Caco-2 (cell line): Measurements from ENCODE around the gene VENTX. TPM values are rescaled to one million over a fixed set of nuclear protein-coding genes. Genes with fewer than 3 reads are reported as not detected.
"Not testable (repeated sequence)": the region's sequence is repeated elsewhere in the genome, so short reads cannot be mapped to it uniquely, and the experiment has no call there.

Source experiments
- BruUV-seq: library from RNA; stranded (reverse); fragments of 400-500 nt; replicated peaks from 2 replicates; lab custom pipeline; 2021; lab: Mats Ljungman, UMichigan
- CTCF ChIA-PET: fragments of 300-600 bp; sonication (Branson Sonifier 250); formaldehyde crosslinking; loops from one replicate; lab custom pipeline; 2022; ENCODE audit warnings: antibody characterized with exemption; lab: Charles Lee
- POLR2A ChIA-PET: fragments of 300-600 bp; sonication (Branson Sonifier 250); formaldehyde crosslinking; loops from one replicate; lab custom pipeline; 2022; ENCODE audit warnings: antibody characterized with exemption; lab: Charles Lee
- DNase-seq, 2 experiments: peaks; one replicate each; pipeline versions ENCODE4 v3.0.0 to v3.0.0-alpha.2; 2020 to 2022
- H3K27me3 ChIP-seq: replicated peaks from 2 replicates; pipeline ENCODE4 v1.6.0; 2011; ENCODE audit warnings: low read length; ENCODE audit not compliant: control insufficient read depth, insufficient read depth
- H3K36me3 ChIP-seq: 2 replicates; pipeline ENCODE4 v1.5.1; 2011; ENCODE audit warnings: low read length; ENCODE audit not compliant: control insufficient read depth, insufficient read depth
- H3K4me1 ChIP-seq: fragments of 250-450 bp; sonication (Bioruptor Pico); 2 replicates; pipeline ENCODE4 v1.5.1; 2020; ENCODE audit warnings: mild to moderate bottlenecking
- H3K4me3 ChIP-seq: 2 replicates; pipeline ENCODE4 v1.5.1; 2011; ENCODE audit warnings: low read depth, mild to moderate bottlenecking, control low read depth, low read length
- H3K9me3 ChIP-seq: fragments of 250-450 bp; sonication (Bioruptor Pico); 2 replicates; pipeline ENCODE4 v1.5.1; 2020; ENCODE audit warnings: mild to moderate bottlenecking, moderate library complexity
- H3K27ac Mint-ChIP-seq: one replicate; pipeline ENCODE4 v1.8.0; 2022; ENCODE audit warnings: mixed read lengths; ENCODE audit not compliant: unreplicated experiment
- H3K27me3 Mint-ChIP-seq: one replicate; pipeline ENCODE4 v1.8.0; 2022; ENCODE audit warnings: mixed read lengths; ENCODE audit not compliant: insufficient read depth, unreplicated experiment
- H3K36me3 Mint-ChIP-seq: one replicate; pipeline ENCODE4 v1.8.0; 2022; ENCODE audit warnings: mild to moderate bottlenecking, mixed read lengths; ENCODE audit not compliant: insufficient read depth, unreplicated experiment
- H3K4me1 Mint-ChIP-seq: one replicate; pipeline ENCODE4 v1.8.0; 2022; ENCODE audit warnings: low read depth, mixed read lengths; ENCODE audit not compliant: unreplicated experiment
- H3K4me3 Mint-ChIP-seq: one replicate; pipeline ENCODE4 v1.8.0; 2022; ENCODE audit warnings: mild to moderate bottlenecking, moderate library complexity, mixed read lengths; ENCODE audit not compliant: unreplicated experiment
- H3K9me3 Mint-ChIP-seq: one replicate; pipeline ENCODE4 v1.8.0; 2022; ENCODE audit warnings: mixed read lengths; ENCODE audit not compliant: unreplicated experiment
- CTCF ChIP-seq, 2 experiments: fragments of 200-600 bp in 1 of 2; IDR thresholded peaks; 1 replicate in 1 of 2; 2 replicates in 1 of 2; pipeline versions ENCODE4 v1.5.1 to v1.8.0; 2011 to 2022; ENCODE audit warnings: antibody characterized with exemption in 1 of 2, control low read depth in 1 of 2, inconsistent platforms in 1 of 2, low read depth in 1 of 2, low read length in 1 of 2, mild to moderate bottlenecking in 1 of 2, moderate library complexity in 1 of 2; ENCODE audit not compliant: insufficient read depth in 1 of 2, severe bottlenecking in 1 of 2, unreplicated experiment in 1 of 2
- intact Hi-C: fragments of 100-400 bp; cut with micrococcal nuclease; formaldehyde crosslinking; loops from one replicate; pipeline ENCODE4 v1.10.0; 2022; ENCODE audit not compliant: unreplicated experiment
- total RNA-seq: library from RNA; stranded (reverse); gene quantifications from 2 replicates; pipeline ENCODE4 v1.2.3, GENCODE V29; 2022

Gene VENTX
- total RNA-seq, 1 experiment from 2014 or later = not detected

GRCh38 chr10:133230387-133231195 lies 7.1 kb upstream of the VENTX start:
- CTCF ChIA-PET = interaction anchor here (1.2 kb wide), 1 partner anchor 15 kb away, joined by 3 read pairs; no protein-coding TSS in a partner anchor
- intact Hi-C loops = no loop called here
- H3K36me3 ChIP-seq = no peaks in the 10 kb centered on the region
- H3K36me3 Mint-ChIP-seq = no peaks in the 10 kb centered on the region
- no TSS peak for BruUV-seq
- no peak overlapping the region for H3K27ac Mint-ChIP-seq
- H3K4me1 Mint-ChIP-seq = no peaks in the 10 kb centered on the region
- POLR2A ChIA-PET = no interaction called here
- no peaks in the 10 kb centered on the region for H3K9me3 ChIP-seq
- no peaks in the 10 kb centered on the region for H3K9me3 Mint-ChIP-seq
- H3K4me3 ChIP-seq = no peak overlapping the region
- no peak for DNase-seq
- H3K27me3 Mint-ChIP-seq = peaks cover 11% of the 10 kb centered on the region
- TF ChIP-seq CTCF (IDR thresholded peaks at IDR 0.05; ENCODE audit: insufficient read depth in 1 of 2, low read depth in 1 of 2, low read length in 1 of 2, severe bottlenecking in 1 of 2, unreplicated experiment in 1 of 2) = no peak
- H3K27me3 ChIP-seq = no peaks in the 10 kb centered on the region; the same call in 1 of the 2 replicates
- H3K4me1 ChIP-seq = no peaks in the 10 kb centered on the region
- no peak overlapping the region for H3K4me3 Mint-ChIP-seq

- no peaks in the 10 kb centered on the region for H3K36me3 Mint-ChIP-seq
- no peak overlapping the region for H3K27ac Mint-ChIP-seq
- ChIA-PET POLR2A (no interaction called here), CTCF (no interaction called here)
- H3K27me3 Mint-ChIP-seq = peaks cover 11% of the 10 kb centered on the region
- no peaks in the 10 kb centered on the region for H3K9me3 Mint-ChIP-seq
- H3K4me3 Mint-ChIP-seq = peak overlapping the region; percentile 29
- H3K36me3 ChIP-seq = no peaks in the 10 kb centered on the region
- BruUV-seq = no TSS peak
- H3K4me3 ChIP-seq = no peak overlapping the region
- no peaks in the 10 kb centered on the region for H3K9me3 ChIP-seq
- H3K4me1 Mint-ChIP-seq = no peaks in the 10 kb centered on the region
- no peak for TF ChIP-seq CTCF (IDR thresholded peaks at IDR 0.05; ENCODE audit: insufficient read depth in 1 of 2, low read depth in 1 of 2, low read length in 1 of 2, severe bottlenecking in 1 of 2, unreplicated experiment in 1 of 2)
- no peaks in the 10 kb centered on the region; the same call in 1 of the 2 replicates for H3K27me3 ChIP-seq
- intact Hi-C loops = no loop called here
- no peak for DNase-seq
- peaks cover under 1% of the 10 kb centered on the region; the same call in 1 of the 2 replicates for H3K4me1 ChIP-seq
Measured at GRCh38 chr10:133231244-133231945, 6.3 kb upstream of the VENTX start.

- no TSS peak for BruUV-seq
- H3K27me3 ChIP-seq = no peaks in the 10 kb centered on the region; the same call in none of the 2 replicates
- intact Hi-C loops = no loop called here
Measured at GRCh38 chr10:133231946-133232574, 5.6 kb upstream of the VENTX start.

GRCh38 chr10:133234796-133235195 lies 2.9 kb upstream of the VENTX start:
- BruUV-seq, DNase-seq, H3K4me1 ChIP-seq, H3K9me3 Mint-ChIP-seq, H3K4me3 Mint-ChIP-seq, POLR2A ChIA-PET, H3K4me1 Mint-ChIP-seq, H3K27ac Mint-ChIP-seq, H3K27me3 Mint-ChIP-seq, CTCF ChIA-PET, H3K4me3 ChIP-seq, H3K9me3 ChIP-seq, intact Hi-C loops, H3K36me3 Mint-ChIP-seq, H3K27me3 ChIP-seq, H3K36me3 ChIP-seq: not testable (repeated sequence)

More at GRCh38 chr10:133231946-133232574, 5.6 kb upstream of the VENTX start:
- no peak overlapping the region for H3K4me3 ChIP-seq
- no peak overlapping the region for H3K4me3 Mint-ChIP-seq
- H3K9me3 Mint-ChIP-seq = no peaks in the 10 kb centered on the region
- no peaks in the 10 kb centered on the region for H3K36me3 ChIP-seq
- CTCF ChIA-PET = no interaction called here
- H3K27me3 Mint-ChIP-seq = peaks cover 11% of the 10 kb centered on the region
- no peak for DNase-seq
- no peaks in the 10 kb centered on the region for H3K4me1 Mint-ChIP-seq
- no peak overlapping the region for H3K27ac Mint-ChIP-seq
- H3K4me1 ChIP-seq = peaks cover 5% of the 10 kb centered on the region; the same call in 1 of the 2 replicates
- TF ChIP-seq CTCF (IDR thresholded peaks at IDR 0.05; ENCODE audit: insufficient read depth in 1 of 2, low read depth in 1 of 2, low read length in 1 of 2, severe bottlenecking in 1 of 2, unreplicated experiment in 1 of 2) = no peak
- H3K36me3 Mint-ChIP-seq = no peaks in the 10 kb centered on the region
- no peaks in the 10 kb centered on the region for H3K9me3 ChIP-seq
- POLR2A ChIA-PET = no interaction called here
